ENCODE results near the gene MANSC1. TPM values are rescaled to one million over a fixed set of nuclear protein-coding genes. Genes with fewer than 3 reads are reported as not detected.

MANSC1 gene
- total RNA-seq, 1 donor from 2014 or later, result 6.2 TPM

DNA sequence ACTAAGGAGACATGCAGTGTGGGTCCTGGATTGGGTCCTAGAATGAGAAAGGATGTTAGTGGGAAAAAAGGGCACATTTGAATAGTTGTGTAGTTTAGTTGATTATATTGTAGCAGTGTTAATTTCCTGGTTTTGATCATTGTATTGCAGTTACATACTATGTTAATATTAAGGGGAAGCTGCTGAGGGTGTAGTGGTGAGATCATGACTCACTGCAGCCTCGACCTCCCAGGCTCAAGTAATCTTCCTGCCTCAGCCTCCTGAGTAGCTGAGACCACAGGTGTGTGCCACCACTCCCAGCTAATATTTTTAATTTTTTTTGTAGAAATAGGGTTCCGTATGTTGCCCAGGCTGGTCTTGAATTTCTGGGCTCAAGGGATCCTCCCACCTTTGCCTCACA lies 28.6 kb upstream of the MANSC1 start:
- no peak overlapping the region for H3K27ac Mint-ChIP-seq
- Histone ChIP-seq H3K4me3 (no peak overlapping the region), H3K27me3 (no peaks in the 10 kb centered on the region), H3K79me2 (ENCODE audit: low read depth) (no peaks in the 10 kb centered on the region), H3K9me3 (ENCODE audit: low read depth) (no peaks in the 10 kb centered on the region), H2AFZ (replicated peaks) (no peak overlapping the region), H3K9ac (no peak overlapping the region), H3K4me1 (peaks cover 3% of the 10 kb centered on the region), H3K4me2 (no peak overlapping the region), H3K27ac (no peak overlapping the region), H4K20me1 (ENCODE audit: low read depth) (no peaks in the 10 kb centered on the region), H3K36me3 (no peaks in the 10 kb centered on the region), H3F3A (ENCODE audit: low read depth) (peaks cover 3% of the 10 kb centered on the region)
- no peak overlapping the region for H3K4me3 Mint-ChIP-seq
- H3K4me1 Mint-ChIP-seq, result peaks cover 2% of the 10 kb centered on the region
- TF ChIP-seq EZH2 (IDR thresholded peaks at IDR 0.05), result no peak
- no peak for TF ChIP-seq EZH2phosphoT487 (IDR thresholded peaks at IDR 0.05)
- TF ChIP-seq, protein P1, sequence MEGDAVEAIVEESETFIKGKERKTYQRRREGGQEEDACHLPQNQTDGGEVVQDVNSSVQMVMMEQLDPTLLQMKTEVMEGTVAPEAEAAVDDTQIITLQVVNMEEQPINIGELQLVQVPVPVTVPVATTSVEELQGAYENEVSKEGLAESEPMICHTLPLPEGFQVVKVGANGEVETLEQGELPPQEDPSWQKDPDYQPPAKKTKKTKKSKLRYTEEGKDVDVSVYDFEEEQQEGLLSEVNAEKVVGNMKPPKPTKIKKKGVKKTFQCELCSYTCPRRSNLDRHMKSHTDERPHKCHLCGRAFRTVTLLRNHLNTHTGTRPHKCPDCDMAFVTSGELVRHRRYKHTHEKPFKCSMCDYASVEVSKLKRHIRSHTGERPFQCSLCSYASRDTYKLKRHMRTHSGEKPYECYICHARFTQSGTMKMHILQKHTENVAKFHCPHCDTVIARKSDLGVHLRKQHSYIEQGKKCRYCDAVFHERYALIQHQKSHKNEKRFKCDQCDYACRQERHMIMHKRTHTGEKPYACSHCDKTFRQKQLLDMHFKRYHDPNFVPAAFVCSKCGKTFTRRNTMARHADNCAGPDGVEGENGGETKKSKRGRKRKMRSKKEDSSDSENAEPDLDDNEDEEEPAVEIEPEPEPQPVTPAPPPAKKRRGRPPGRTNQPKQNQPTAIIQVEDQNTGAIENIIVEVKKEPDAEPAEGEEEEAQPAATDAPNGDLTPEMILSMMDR (IDR thresholded peaks at IDR 0.05), result no peak
- H3K36me3 Mint-ChIP-seq, result peaks cover 11% of the 10 kb centered on the region
- DNase-seq (ENCODE audit: low spot score), result no peak
- H3K27me3 Mint-ChIP-seq (ENCODE audit: insufficient read depth, low read depth), result peaks cover 5% of the 10 kb centered on the region
- no peaks in the 10 kb centered on the region for H3K9me3 Mint-ChIP-seq

DNA sequence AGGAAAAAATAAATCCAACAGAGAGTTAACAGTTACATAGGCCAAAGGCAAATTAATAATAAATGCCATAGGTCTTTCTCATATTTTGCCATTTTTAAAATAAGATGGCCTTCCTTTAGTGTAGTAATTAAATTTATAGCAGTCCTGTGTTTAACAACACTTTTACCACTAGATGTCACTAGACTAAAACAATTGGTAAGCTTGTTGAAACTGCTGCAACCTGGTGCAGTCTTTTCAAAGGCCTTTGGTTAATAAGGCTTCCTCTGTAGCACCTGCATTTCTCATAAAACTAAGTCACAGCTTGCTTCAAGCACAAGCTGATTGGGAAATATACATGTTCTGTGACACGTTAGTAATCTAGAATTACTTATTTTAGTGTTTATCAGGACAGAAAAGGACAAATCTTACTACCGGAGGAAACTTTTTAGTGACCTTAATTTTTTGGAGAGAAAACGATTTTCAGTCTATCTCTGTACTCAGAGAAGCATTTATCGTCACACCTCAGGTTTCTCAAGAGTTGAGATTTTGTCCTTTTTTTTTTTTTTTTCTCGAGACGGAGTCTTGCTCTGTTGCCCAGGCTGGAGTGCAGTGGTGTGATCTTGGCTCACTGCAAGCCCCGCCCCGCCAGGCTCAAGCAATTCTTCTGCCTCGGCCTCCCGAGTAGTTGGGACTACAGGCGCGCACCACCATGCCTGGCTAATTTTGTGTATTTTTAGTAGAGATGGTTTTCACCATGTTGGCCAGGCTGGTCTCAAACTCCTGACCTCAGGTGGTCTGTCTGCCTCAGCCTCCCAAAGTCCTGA lies 26.8 kb upstream of the MANSC1 start:
- no peak overlapping the region for H3K9ac ChIP-seq

DNA sequence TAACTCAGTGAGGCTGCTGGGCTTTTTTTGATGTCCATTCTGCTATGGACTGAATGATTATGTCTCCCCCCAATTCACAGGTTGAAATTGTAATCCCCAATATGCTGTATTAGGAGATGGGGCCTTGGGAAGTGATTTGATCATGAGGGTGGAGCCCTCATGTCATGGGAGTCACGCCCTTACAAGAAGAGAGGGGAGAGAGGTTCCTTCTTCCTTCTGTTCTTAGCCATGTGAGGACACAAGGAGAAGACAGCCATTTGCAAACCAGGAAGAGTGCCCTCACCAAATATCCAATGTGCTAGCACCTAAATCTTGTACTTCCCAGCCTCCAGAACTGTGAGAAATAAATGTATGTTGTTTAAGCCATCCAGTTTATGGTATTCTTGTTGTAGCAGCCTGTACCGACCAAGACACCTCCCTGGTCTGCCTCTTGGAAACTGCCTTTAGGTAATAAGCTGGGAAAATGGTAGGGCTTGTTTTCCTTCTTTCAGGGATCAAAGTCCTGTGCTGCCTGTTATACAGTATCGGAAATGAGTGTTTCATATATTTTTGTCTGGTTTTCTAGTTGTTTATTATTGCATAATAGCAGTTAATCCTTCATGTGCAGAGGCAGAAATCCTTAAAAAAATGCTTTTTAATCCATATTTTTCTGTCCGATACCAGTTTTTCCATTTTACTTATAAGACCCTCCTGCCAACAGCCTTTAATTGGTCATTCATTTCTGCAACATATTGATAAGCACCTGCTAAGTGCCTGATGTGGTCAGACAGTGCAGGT lies 23.1 kb upstream of the MANSC1 start:
- Mint-ChIP-seq H3K4me1 (no peaks in the 10 kb centered on the region), H3K9me3 (no peaks in the 10 kb centered on the region), H3K27ac (no peak overlapping the region), H3K36me3 (peaks cover 3% of the 10 kb centered on the region), H3K4me3 (no peak overlapping the region), H3K27me3 (ENCODE audit: insufficient read depth, low read depth) (peaks cover 4% of the 10 kb centered on the region)
- no peaks in the 10 kb centered on the region for H3K36me3 ChIP-seq
- no peaks in the 10 kb centered on the region for H3K9me3 ChIP-seq (ENCODE audit: low read depth)
- H3K9ac ChIP-seq, result no peak overlapping the region
- H3K4me1 ChIP-seq, result no peaks in the 10 kb centered on the region
- no peak overlapping the region for H3K4me3 ChIP-seq
- H2AFZ ChIP-seq (replicated peaks), result no peak overlapping the region
- H3K27ac ChIP-seq, result no peak overlapping the region
- H3F3A ChIP-seq (ENCODE audit: low read depth), result no peaks in the 10 kb centered on the region
- H3K27me3 ChIP-seq, result no peaks in the 10 kb centered on the region
- H3K4me2 ChIP-seq, result no peak overlapping the region
- no peaks in the 10 kb centered on the region for H4K20me1 ChIP-seq (ENCODE audit: low read depth)
- no peak for DNase-seq (ENCODE audit: low spot score)
- TF ChIP-seq, protein P1 (IDR thresholded peaks at IDR 0.05), result no peak
- TF ChIP-seq EZH2 (IDR thresholded peaks at IDR 0.05), result no peak
- TF ChIP-seq EZH2phosphoT487 (IDR thresholded peaks at IDR 0.05), result no peak
- no peaks in the 10 kb centered on the region for H3K79me2 ChIP-seq (ENCODE audit: low read depth)

More for the DNA sequence above, 26.8 kb upstream of the MANSC1 start:
- TF ChIP-seq EZH2phosphoT487 (IDR thresholded peaks at IDR 0.05), result no peak
- TF ChIP-seq, protein P1 (IDR thresholded peaks at IDR 0.05), result peak; percentile 85
- no peak for TF ChIP-seq EZH2 (IDR thresholded peaks at IDR 0.05)
- Histone ChIP-seq H3K27ac (no peak overlapping the region), H3K4me2 (no peak overlapping the region), H3K79me2 (ENCODE audit: low read depth) (no peaks in the 10 kb centered on the region), H3K36me3 (no peaks in the 10 kb centered on the region), H3K4me3 (no peak overlapping the region), H3F3A (ENCODE audit: low read depth) (peaks cover 3% of the 10 kb centered on the region), H3K27me3 (no peaks in the 10 kb centered on the region), H2AFZ (replicated peaks) (no peak overlapping the region), H4K20me1 (ENCODE audit: low read depth) (no peaks in the 10 kb centered on the region), H3K4me1 (no peaks in the 10 kb centered on the region), H3K9me3 (ENCODE audit: low read depth) (no peaks in the 10 kb centered on the region)
- peak; percentile 82 for DNase-seq (ENCODE audit: low spot score)
- Mint-ChIP-seq H3K27me3 (ENCODE audit: insufficient read depth, low read depth) (peaks cover 4% of the 10 kb centered on the region), H3K4me1 (no peaks in the 10 kb centered on the region), H3K27ac (no peak overlapping the region), H3K4me3 (peak overlapping the region; percentile 14), H3K9me3 (no peaks in the 10 kb centered on the region), H3K36me3 (peaks cover 5% of the 10 kb centered on the region)
